Spleen (tissue), 11 donors: ENCODE data around the gene PRKG2. TPM values are rescaled to one million over a fixed set of nuclear protein-coding genes. Genes with fewer than 3 reads are reported as not detected.

Source experiments
- DNase-seq: peaks from one replicate; pipeline ENCODE4 v3.0.0-alpha.2; 2020
- H3K27ac ChIP-seq, 8 donors: fragments of 200-600 bp; sonication (generic) in 7 of 8; 1 replicate in 4 of 8; 2 replicates in 4 of 8; pipeline versions ENCODE4 v1.5.0 to v1.8.0; 2016 to 2021; ENCODE audit warnings: inconsistent platforms in 4 of 8, mild to moderate bottlenecking in 4 of 8, moderate library complexity in 1 of 8
- H3K27me3 ChIP-seq, 7 donors: fragments of 200-600 bp; sonication (generic) in 6 of 7; replicated peaks in 1 of 7; 1 replicate in 4 of 7; 2 replicates in 3 of 7; pipeline versions ENCODE4 v1.5.0 to v1.8.0; 2016 to 2021; ENCODE audit warnings: inconsistent platforms in 3 of 7, mild to moderate bottlenecking in 1 of 7
- H3K36me3 ChIP-seq, 6 donors: fragments of 200-600 bp; sonication (generic) in 5 of 6; 1 replicate in 4 of 6; 2 replicates in 2 of 6; pipeline versions ENCODE4 v1.5.0 to v1.8.0; 2016 to 2021; ENCODE audit warnings: inconsistent platforms in 2 of 6
- H3K4me1 ChIP-seq, 6 donors: fragments of 200-600 bp; sonication (generic) in 5 of 6; 1 replicate in 3 of 6; 2 replicates in 3 of 6; pipeline versions ENCODE4 v1.5.0 to v1.8.0; 2016 to 2021; ENCODE audit warnings: inconsistent platforms in 3 of 6
- H3K4me3 ChIP-seq, 8 donors: fragments of 200-600 bp; sonication (generic) in 7 of 8; 1 replicate in 4 of 8; 2 replicates in 4 of 8; pipeline versions ENCODE4 v1.5.0 to v1.8.0; 2016 to 2021; ENCODE audit warnings: inconsistent platforms in 4 of 8, mild to moderate bottlenecking in 4 of 8, moderate library complexity in 2 of 8
- H3K9me3 ChIP-seq, 8 donors: fragments of 200-600 bp; sonication (generic) in 7 of 8; 1 replicate in 4 of 8; 2 replicates in 4 of 8; pipeline versions ENCODE4 v1.5.0 to v1.8.0; 2016 to 2021; ENCODE audit warnings: inconsistent platforms in 4 of 8
- POLR2A ChIP-seq, 3 donors: fragments of 450-650 bp; IDR thresholded peaks; one replicate each; pipeline ENCODE4 v1.5.1; 2017; ENCODE audit warnings: antibody characterized with exemption in 3 of 3, mild to moderate bottlenecking in 1 of 3
- POLR2AphosphoS5 ChIP-seq, 3 donors: sonication (generic); formaldehyde crosslinking; IDR thresholded peaks; one replicate each; pipeline ENCODE4 v1.5.1; 2017; ENCODE audit warnings: antibody characterized with exemption in 3 of 3
- WGBS, 5 donors: extraction: QIAGEN DNeasy Blood & Tissue Kit in 3 of 5; methylation state at CpG; one replicate each; pipeline versions ENCODE4 v1.1.5 to v1.1.7; 2013 to 2018; 5-methylcytosine and 5-hydroxymethylcytosine counted together
- intact Hi-C: fragments of 100-400 bp; cut with DNase I; formaldehyde crosslinking; loops from one replicate; pipeline ENCODE4 v1.15.0; 2023; ENCODE audit warnings: low total_unique reads
- polyA plus RNA-seq, 3 donors: library from polyadenylated mRNA; stranded (reverse); fragments of 200-250 nt; gene quantifications; one replicate each; pipeline ENCODE4 v1.2.1, GENCODE V29; 2013
- total RNA-seq, 7 donors: library from RNA; depleted of rRNA in 3 of 7; stranded (reverse); fragments of >200 nt in 3 of 7; fragmentation: NEBNext Ultra II Directional in 4 of 7; extraction: Animal tissue kit (Norgen Biotek cat#: 25700) in 4 of 7; gene quantifications; one replicate each; pipeline versions ENCODE4 v1.1.0 to v1.2.1, GENCODE V29; 2016 to 2021
- TF ChIP-seq, protein P1 (sequence below), 11 experiments: fragments of 200-600 bp in 7 of 11; fragments of 450-650 bp in 4 of 11; sonication (generic) in 4 of 11; IDR thresholded peaks in 8 of 11; conservative IDR thresholded peaks in 3 of 11; 1 replicate in 7 of 11; 2 replicates in 4 of 11; pipeline versions ENCODE4 v1.4.0 to v1.8.0; 2016 to 2021; ENCODE audit warnings: antibody characterized with exemption in 11 of 11, inconsistent platforms in 4 of 11, mild to moderate bottlenecking in 1 of 11
- donor health status: healthy with polysubstance abuse.
- donor health status: DM: no; HTN: no; CAD: no; lungs with moderate emphysema.
- donor health status: DM: no; HTN: no; CAD: no.
- donor health status: Bipolar disorder and iron deficiency.
- donor health status: healthy.
- donor health status: DM: no; HTN: no; CAD: no.
- donor health status: DM: yes; HTN: yes; CAD: no.

The PRKG2 gene
- total and polyA plus RNA-seq, 10 donors = 0.06 to 0.51 (median 0.29) TPM

- Histone ChIP-seq H3K4me1 (no peaks in the 10 kb centered on the region), H3K9me3 (peaks cover 0 to 14% (median 0%) of the 10 kb centered on the region in 8 donors), H3K4me3 (no peak overlapping the region), H3K36me3 (no peaks in the 10 kb centered on the region), H3K27me3 (no peaks in the 10 kb centered on the region), H3K27ac (no peak overlapping the region)
- 85 to 94% (median 89%) methylated on average over 3 of the region's 3 CpGs for WGBS, 5 donors
- TF ChIP-seq, protein P1, sequence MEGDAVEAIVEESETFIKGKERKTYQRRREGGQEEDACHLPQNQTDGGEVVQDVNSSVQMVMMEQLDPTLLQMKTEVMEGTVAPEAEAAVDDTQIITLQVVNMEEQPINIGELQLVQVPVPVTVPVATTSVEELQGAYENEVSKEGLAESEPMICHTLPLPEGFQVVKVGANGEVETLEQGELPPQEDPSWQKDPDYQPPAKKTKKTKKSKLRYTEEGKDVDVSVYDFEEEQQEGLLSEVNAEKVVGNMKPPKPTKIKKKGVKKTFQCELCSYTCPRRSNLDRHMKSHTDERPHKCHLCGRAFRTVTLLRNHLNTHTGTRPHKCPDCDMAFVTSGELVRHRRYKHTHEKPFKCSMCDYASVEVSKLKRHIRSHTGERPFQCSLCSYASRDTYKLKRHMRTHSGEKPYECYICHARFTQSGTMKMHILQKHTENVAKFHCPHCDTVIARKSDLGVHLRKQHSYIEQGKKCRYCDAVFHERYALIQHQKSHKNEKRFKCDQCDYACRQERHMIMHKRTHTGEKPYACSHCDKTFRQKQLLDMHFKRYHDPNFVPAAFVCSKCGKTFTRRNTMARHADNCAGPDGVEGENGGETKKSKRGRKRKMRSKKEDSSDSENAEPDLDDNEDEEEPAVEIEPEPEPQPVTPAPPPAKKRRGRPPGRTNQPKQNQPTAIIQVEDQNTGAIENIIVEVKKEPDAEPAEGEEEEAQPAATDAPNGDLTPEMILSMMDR (IDR thresholded peaks at IDR 0.05 in 8 of 11, conservative IDR thresholded peaks at IDR 0.05 in 3 of 11) = no peak
- TF ChIP-seq POLR2AphosphoS5 (IDR thresholded peaks at IDR 0.05) (no peak), POLR2A (IDR thresholded peaks at IDR 0.05) (no peak)
- DNase-seq = no peak
- intact Hi-C loops = no loop called here
Measured at GRCh38 chr4:81194286-81194685, 20.7 kb downstream of the PRKG2 start.

DNA sequence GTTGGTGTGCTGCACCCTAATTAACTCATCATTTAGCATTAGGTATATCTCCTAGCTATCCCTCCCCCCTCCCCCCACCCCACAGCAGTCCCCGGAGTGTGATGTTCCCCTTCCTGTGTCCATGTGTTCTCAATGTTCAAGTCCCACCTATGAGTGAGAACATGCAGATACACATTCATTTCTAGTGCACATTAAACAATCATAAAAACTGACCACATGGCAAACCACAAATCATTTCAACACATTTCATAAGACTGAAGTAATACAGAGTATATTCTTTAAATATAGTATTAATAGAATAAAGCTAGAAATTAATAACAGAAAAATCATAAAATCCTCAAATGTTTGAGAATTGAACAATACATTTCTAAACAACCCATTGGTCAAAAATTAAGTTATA, 34.1 kb downstream of the PRKG2 start:
- intact Hi-C loops = no loop called here
- no peaks in the 10 kb centered on the region for H3K27me3 ChIP-seq
- DNase-seq = no peak
- no peak overlapping the region for H3K27ac ChIP-seq
- no peaks in the 10 kb centered on the region for H3K36me3 ChIP-seq
- H3K4me1 ChIP-seq = no peaks in the 10 kb centered on the region
- no peak overlapping the region for H3K4me3 ChIP-seq
- TF ChIP-seq, protein P1 (IDR thresholded peaks at IDR 0.05 in 8 of 11, conservative IDR thresholded peaks at IDR 0.05 in 3 of 11) = no peak
- TF ChIP-seq POLR2AphosphoS5 (IDR thresholded peaks at IDR 0.05) = no peak
- no peak for TF ChIP-seq POLR2A (IDR thresholded peaks at IDR 0.05)
- WGBS, 5 donors = 0 to 42% (median 21%) methylated on average over 1 of the region's 1 CpG
- peaks cover 0 to 8% (median 0%) of the 10 kb centered on the region in 8 donors for H3K9me3 ChIP-seq

GRCh38 chr4:81179326-81179725, 35.7 kb downstream of the PRKG2 start:
- TF ChIP-seq, protein P1 (IDR thresholded peaks at IDR 0.05 in 8 of 11, conservative IDR thresholded peaks at IDR 0.05 in 3 of 11) = no peak
- TF ChIP-seq POLR2AphosphoS5 (IDR thresholded peaks at IDR 0.05) (no peak), POLR2A (IDR thresholded peaks at IDR 0.05) (no peak)
- no peaks in the 10 kb centered on the region for H3K4me1 ChIP-seq
- H3K9me3 ChIP-seq = peaks cover 0 to 8% (median 0%) of the 10 kb centered on the region in 8 donors
- 64 to 94% (median 88%) methylated on average over 3 of the region's 3 CpGs for WGBS, 5 donors
- no peak for DNase-seq
- H3K27ac ChIP-seq = no peak overlapping the region
- H3K36me3 ChIP-seq = no peaks in the 10 kb centered on the region
- H3K27me3 ChIP-seq = no peaks in the 10 kb centered on the region
- intact Hi-C loops = no loop called here
- no peak overlapping the region for H3K4me3 ChIP-seq

- 3 to 62% (median 44%) methylated on average over 1 of the region's 1 CpG for WGBS, 5 donors
- no peak overlapping the region for H3K4me3 ChIP-seq
- H3K9me3 ChIP-seq = peaks cover 0 to 6% (median 0%) of the 10 kb centered on the region in 8 donors
- intact Hi-C loops = no loop called here
- no peaks in the 10 kb centered on the region for H3K27me3 ChIP-seq
- H3K4me1 ChIP-seq = no peaks in the 10 kb centered on the region
- TF ChIP-seq, protein P1 (IDR thresholded peaks at IDR 0.05 in 8 of 11, conservative IDR thresholded peaks at IDR 0.05 in 3 of 11) = no peak
- TF ChIP-seq POLR2AphosphoS5 (IDR thresholded peaks at IDR 0.05) (no peak), POLR2A (IDR thresholded peaks at IDR 0.05) (no peak)
- no peak for DNase-seq
- no peaks in the 10 kb centered on the region for H3K36me3 ChIP-seq
- no peak overlapping the region for H3K27ac ChIP-seq
Measured at GRCh38 chr4:81173213-81173612, 41.8 kb downstream of the PRKG2 start.
